GDM1 (cell line): ENCODE results near the gene GNE.
A peak's percentile ranks its signal among the peaks of the same experiment; 100 is the strongest.
"Not testable (repeated sequence)": the region's sequence is repeated elsewhere in the genome, so short reads cannot be mapped to it uniquely, and the experiment has no call there.

Source experiments
- DNase-seq: peaks from one replicate; lab custom pipeline; 2025; lab: John Stamatoyannopoulos, UW

Gene GNE, protein sequence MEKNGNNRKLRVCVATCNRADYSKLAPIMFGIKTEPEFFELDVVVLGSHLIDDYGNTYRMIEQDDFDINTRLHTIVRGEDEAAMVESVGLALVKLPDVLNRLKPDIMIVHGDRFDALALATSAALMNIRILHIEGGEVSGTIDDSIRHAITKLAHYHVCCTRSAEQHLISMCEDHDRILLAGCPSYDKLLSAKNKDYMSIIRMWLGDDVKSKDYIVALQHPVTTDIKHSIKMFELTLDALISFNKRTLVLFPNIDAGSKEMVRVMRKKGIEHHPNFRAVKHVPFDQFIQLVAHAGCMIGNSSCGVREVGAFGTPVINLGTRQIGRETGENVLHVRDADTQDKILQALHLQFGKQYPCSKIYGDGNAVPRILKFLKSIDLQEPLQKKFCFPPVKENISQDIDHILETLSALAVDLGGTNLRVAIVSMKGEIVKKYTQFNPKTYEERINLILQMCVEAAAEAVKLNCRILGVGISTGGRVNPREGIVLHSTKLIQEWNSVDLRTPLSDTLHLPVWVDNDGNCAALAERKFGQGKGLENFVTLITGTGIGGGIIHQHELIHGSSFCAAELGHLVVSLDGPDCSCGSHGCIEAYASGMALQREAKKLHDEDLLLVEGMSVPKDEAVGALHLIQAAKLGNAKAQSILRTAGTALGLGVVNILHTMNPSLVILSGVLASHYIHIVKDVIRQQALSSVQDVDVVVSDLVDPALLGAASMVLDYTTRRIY

DNA sequence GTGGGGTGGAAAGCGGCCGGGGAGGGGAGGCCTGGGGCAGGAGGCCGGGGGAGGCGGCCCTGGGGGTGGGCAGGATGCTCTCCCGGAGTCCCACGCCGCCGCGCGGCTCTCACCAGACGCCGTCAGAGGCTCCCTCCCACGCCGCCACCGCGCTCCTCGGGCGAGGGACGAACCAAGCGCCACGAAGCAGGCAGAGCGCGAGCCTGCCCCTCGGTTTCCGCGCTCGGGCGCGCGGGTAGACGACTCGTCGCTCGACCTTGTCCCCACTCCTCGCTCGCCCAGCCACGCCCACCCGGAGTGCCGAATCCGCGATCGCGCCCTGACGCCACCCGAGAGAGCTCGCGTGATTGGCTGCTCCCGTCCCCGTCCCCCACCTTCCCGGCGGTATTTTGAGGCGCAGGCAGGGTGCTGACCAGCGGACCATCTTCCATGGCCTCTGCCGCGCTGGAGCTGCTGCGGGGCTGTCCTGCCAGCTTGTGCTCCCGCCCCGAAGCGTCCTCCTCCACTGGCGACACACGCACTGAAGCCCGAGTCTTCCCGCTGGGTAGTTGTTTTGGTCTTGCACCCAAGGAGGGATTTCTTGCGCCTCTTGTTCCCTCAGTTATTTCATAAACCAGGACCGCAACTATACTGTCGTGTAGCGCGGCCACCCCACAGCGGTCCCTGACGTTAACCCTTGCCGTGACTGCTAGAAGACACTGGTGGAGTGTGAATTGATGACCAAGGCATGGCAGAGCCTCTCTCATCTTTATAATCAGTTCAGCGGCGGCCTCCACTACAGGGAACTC, at the start of gene GNE:
Gene GNE (minus strand): TSS at position 241 of the 788 bp plus-strand sequence. CDS start 9,093 bp downstream, outside the sequence.
- DNase-seq: peak; percentile 96

DNA sequence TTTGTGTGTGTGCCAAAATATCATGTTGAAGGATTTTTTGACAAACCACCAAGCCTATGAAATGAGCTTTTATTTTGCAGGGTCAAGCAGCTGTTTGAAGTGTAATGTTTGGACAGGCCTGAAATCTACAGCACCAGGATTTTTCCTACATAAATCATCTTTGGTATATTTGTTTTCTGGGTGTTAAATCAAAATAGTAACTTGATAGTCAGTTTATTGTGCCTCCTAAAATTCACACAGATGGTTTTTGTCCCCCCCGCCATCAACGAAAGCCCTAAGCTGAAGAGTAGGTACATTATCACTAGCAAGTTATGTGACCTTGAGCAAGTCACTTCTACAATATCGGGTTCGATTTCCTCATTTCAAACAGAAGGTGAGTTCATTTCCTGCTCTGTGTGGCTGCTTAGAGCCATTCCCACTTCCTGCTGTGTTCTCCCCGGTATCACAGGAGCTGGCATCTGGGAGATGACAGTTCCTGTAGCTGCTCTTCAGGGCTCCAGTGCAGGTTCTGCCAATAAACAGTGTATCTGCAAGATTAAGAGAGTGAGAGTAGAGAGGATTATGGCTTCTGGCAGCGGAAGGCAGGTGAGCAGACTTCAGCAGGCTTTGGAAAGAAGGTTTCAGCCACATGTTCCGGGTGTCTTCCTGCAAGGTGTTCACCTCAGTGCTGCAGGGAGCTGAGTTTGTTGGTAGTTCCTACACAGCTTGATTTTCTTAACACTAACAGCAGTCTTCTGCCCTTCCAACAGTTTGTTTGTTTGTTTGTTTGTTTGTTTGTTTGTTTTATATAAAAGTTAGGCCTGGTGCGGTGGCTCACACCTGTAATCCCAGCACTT, 48.4 kb upstream of the GNE start:
- peak; percentile 6 for DNase-seq

DNA sequence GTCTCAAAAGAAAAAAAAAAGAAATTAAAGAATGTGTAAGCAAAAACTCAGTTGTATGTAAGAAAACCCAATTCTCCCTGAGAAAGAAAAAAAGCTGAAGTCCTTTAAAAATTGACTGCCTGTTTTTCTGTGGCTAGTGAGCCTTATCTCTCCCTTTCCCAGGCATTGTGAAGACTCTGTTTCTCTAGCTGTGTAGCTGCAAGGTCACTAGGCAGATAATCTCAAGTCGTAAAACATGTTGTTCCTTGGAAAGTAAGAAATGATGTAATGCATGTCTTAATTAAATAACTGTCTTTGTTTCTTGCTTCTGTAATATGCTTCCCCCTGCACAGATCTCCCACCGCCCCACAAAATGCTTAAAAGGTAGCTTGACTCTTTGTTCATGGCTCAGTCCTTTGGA, 46.1 kb upstream of the GNE start:
- not testable (repeated sequence) for DNase-seq

DNA sequence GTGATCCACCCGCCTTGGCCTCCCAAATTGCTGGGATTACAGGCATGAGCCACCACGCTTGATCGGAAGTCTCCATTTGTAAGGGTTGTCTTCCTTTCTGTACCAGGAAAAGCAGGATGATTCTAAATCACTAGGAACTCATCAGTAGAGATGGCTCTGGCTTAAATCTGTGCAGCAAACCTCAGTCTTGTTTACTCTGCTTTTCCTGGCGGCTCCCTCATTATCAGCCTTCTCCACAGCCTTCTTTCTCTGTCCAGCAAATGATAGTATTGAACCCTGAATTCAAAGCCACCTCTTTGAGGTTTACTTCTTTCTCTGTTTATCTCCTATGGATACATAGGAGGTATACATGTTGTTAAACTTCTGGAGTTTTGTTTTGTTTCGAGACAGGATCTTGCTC, 43.0 kb upstream of the GNE start:
- no peak for DNase-seq

DNA sequence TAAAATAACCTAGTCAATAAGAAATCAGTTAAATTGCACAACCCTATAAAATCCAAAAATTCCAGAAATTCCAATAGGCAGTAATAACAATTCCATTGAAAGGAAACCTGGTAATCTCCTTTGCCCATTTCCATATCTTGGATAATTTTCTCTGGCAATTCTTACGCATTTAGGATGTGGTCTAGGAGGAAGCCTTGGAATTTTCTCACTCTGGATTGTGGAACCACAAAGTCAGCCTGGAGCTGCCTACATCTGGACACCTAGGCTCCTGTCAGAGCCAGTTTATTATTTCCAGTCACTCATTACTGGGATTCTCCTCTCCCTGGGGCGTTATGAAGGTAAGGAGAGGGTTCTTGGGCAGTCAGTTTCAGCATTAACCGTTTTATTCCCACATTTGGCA, 40.3 kb upstream of the GNE start:
- no peak for DNase-seq

DNA sequence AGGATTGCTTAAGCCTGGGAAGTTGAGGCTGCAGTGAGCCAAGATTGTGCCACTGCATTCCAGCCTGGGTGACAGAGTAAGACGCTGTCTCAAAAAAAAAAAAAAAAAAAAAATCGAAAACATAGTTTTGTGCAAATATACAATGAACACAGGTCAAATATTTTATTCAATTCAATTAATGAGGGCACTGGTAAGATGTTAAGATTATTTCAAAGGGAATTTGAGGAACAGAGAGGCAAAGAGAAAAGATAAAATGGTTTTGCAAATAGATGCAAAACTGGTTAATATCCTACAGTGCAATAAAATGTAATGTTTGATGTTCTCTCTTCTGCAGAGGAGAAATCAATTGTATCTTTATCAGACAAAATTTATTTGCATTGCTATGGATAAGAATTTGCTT, 39.5 kb upstream of the GNE start:
- DNase-seq: no peak

DNA sequence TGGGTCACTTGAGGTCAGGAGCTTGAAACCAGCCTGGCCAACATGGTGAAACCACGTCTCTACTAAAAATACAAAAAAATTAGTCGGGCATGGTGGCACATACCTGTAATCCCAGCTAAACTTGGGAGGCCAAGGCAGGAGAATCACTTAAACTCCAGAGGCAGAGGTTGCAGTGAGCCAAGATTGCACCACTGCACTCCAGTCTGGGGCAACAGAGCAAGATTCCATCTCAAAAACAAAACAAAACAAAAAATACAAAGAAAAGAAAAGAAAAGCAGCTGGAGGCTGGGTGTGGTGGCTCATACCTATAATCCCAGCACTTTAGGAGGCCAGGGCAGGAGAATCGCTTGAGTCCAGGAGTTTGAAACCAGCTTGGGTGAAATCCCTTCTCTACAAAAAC, 36.7 kb upstream of the GNE start:
- DNase-seq: not testable (repeated sequence)

DNA sequence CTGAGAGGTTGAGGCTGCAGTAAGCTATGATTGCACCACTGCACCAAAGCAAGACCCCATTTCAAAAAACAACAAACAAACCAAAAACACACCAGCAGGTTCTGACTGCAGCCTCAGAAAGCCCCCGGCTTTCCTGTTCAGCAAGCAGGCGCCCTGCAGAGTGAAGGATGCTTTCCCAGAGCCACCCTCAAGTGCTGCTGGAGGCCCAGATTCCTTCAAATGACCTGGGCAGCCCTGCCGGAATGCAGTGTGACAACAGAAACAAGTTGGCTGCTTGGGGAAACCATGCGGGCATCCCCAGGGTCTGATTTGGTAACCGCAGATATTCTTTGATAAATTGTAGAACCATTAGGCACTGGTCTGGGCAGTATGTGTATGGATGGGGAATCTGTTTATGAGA, 35.7 kb upstream of the GNE start:
- DNase-seq: no peak

DNA sequence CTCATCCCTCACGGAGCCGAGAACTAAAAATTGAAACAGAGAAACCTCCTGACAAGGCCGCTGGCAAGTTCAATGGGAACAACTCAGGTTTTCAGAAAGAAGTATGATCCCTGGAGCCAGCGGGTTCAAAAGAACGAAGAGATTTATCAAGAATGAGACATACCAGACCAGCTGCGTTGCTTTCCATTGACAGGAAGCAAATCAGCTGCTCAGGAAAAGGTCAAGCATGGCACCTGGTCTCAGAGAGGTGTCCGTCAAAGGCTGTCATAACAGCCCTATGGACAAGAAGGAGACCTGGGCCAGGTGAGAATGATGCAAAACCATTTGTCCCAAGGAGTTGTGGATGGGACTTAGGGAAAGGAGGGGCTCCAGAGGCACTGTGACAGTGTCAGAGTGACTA, 34.9 kb upstream of the GNE start:
- DNase-seq: no peak

DNA sequence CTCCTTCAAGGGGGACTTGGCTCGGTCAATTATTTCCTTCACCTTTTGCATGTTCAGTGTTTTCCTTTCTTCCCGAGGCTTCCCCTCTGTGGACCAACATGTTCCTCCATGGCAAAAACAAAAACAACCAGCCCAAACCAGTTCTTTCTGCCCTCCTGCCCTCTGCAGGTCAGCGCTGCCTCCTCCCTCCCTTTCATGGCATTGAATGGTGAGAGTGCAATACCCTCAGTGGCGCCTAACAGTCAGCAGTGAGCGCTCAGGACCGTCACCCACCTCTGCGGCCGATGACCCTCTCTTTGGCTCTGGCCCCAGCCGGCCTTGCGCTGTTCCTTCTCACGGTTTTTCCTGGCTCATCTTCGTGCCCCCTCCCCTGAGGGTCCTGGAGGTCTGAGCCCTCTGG, 34.4 kb upstream of the GNE start:
- DNase-seq: no peak

DNA sequence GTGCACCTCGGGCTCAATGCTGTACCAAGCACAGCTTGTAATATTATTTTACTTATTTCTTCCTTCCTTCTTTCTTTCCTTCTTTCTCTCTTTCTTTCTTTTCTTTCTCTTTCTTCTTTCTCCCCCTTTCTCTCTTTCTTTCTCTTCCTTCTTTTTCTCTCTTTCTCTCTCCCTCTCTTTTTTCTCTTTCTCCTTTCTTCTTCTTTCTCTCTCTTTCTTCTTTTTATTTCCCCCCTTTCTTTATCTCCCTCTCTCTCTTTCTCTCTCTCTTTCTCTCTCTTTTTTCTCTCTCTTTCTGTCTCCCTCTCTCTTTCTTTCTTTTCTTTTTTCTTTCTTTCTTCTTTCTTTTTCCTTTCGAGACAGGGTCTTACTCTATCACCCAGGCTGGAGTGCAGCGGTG, 32.7 kb upstream of the GNE start:
- no peak for DNase-seq

DNA sequence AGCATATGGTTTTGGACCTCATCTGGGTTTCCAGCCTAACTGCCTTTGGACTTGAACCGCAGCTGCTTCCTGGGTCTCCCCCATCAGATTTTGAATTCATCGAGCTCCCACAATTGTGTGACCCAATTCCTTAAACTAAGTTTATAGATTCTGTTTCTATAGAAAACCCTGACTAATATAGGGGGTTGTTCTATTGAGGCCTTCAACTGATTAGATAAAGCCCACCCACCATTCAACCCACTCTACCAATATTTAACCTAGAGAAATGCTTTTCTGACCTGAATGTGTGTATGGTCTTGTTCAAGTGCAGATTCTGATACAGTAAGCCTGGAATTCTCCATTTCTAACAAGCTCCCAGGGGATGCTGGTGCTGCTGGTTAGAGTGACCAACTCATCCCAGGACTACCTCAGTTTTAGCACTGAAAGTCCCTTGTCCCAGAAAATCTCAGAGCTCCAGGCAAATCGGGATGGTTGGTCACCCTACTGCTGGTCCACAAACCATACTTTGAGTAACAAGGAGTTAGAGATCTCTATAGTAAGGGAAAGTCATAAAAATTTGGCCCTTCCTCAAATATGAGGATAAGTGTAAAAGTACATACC, 31.7 kb upstream of the GNE start:
- DNase-seq: no peak

DNA sequence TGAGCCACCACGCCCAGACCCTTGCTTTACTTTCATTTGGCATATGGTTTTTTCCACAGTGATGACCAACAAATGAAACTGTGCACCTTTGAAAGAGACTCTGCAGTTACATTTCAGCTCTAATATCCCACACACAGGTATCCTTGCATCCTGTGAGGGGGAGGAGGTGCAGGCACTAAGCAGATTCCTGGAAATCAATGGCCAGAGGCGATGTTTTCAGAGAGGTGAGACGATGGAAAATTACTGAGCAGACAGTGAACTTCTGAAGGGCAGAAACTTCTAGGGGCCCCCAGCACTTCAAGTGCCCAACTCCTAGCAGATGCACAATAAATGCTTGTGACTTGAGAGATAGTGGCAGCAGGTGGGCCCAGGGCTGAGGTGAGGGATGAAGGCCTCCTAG, 29.8 kb upstream of the GNE start:
- DNase-seq: no peak

DNA sequence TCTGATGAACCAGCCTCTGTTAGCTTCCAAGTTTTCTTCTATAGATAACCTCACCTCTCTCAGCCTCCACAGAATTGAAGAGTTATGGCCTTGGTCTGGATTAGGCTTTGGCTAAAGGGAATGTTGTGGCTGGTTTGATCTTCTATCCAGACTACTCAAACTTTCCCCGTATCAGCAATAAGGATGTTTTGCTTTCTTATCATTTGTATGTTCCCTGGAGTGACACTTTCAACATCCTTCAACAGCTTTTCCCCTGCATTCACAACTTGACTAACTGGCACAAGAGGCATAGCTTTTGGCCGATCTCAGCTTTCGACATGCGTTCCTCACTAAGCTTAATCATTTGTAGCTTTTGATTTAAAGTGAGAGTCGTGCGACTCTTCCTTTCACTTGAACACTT, 28.1 kb upstream of the GNE start:
- no peak for DNase-seq

DNA sequence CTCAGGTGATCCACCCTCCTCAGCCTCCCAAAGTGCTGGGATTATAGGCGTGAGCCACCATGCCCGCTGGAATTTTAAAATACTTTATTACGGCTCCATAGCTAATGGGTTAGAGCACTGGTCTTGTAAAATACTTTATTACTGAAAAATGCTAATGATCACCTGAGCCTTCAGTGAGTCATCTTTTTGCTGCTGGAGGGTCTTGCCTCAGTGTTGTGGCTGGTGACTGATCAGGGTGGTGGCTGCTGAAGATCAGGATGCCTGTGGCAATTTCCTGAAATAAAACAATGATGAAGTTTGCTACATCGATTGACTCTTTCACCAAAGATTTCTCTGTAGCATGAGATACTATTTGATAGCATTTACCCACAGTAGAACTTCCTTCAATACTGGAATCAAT, 26.0 kb upstream of the GNE start:
- no peak for DNase-seq

DNA sequence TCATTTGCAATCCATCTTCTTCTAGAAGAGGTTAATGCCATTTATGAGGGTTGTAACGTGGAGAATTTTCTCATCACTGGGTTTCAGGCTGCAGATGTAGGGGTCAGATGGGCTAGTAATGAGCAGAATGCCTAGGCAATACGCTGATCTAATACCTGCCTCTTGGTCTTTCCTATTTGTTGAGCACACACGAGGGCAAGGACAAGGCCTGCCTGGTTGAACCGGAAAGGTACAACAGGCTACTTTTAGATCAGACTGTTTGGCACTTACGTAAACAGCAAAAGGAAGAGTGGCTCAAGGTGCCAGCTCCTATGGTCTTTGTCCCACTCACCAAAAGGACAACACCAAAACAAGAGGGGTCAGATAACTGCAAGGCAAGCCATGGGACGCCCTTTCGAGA, 24.0 kb upstream of the GNE start:
- DNase-seq: no peak

DNA sequence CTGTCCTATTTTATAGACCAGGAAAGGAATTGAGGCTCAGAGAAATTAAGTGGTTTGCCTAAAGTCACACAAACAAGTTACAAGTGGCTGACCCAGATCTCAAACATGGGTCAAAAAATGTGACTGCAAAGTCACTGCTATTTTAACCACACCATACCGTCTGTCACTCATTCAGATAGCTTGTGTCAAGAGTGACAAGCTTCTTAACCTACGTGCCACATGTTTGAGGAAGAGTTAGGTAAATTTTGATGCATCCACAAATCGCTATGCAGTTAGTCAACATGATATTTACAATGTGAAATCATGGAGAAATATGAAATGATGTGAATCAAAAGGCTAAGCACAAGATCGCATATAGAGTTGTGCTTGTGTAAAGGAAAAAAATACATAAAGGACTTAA, 22.7 kb upstream of the GNE start:
- no peak for DNase-seq

DNA sequence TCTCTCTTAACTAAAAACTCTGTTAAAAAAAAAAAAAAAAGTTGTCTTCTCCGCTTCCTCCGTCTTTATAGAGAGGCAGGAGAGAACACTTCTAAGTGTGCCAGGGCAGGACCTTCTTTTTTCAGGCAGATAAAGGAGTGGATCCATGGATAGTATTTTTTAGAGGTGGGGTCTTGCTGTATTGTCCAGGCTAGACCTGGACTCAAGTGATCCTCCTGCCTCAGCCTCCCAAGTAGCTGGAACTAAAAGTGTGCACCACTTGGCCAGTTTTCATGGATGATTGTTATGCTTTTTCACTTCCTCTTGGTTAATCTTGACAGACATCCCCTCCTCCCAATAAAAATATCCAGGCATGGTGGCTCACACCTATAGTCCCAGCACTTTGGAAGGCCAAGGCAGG, 20.0 kb upstream of the GNE start:
- no peak for DNase-seq

DNA sequence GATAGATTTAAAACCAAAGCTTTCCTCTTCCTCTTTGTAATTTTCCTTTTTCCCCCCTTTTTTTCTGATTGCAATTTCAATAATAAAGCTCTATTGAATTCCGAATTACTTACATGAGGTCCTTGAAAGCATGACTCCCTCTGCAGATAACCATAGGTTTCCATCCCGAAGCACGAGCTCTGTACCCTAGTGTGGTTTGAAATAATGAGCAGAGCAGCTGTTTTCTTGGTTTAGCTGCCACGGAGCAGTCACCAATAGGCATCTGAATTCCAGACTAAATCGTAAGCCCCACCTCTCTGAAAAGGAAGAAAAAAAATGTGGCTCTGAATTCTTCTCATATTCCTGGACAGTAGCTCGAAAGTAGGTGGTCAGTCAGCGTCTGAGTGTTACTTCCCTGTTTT, 18.5 kb upstream of the GNE start:
- DNase-seq: no peak

DNA sequence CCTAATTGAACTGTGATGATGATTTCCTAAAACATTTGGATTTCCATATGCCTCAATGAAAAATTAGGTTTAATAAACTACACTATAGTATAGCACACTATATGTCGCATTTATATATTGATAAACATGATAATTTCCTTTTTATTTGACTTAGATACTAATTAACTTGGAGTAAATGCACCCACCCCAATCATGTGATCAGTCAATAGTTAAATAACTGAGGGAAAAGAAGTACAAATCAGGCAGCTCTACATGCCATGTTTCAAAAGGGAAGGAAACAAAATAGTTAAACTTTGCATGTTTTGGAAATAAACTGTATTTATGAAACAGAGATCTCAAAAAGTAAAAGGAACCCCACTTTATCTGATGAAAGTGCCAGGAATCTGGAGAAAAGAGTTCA, 18.0 kb upstream of the GNE start:
- DNase-seq: no peak

DNA sequence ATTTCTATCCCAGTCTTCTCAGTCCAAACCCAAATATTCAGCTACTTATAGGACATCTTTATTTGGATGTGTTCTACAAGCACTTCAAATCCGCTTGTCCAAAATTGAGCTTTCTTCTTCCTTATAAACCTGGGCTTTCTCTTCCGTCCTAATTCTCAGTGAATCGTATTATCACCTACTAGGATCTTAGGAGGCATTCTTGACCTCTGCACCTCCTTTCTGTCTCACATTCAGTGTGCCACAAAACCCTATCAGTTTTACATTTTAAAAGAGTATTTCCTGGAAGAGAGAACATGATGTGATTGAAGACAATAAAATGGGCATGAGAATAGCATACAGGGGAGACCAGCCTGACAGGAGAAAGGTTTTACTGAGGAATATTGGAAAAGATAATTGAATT, 16.8 kb upstream of the GNE start:
- DNase-seq: no peak

DNA sequence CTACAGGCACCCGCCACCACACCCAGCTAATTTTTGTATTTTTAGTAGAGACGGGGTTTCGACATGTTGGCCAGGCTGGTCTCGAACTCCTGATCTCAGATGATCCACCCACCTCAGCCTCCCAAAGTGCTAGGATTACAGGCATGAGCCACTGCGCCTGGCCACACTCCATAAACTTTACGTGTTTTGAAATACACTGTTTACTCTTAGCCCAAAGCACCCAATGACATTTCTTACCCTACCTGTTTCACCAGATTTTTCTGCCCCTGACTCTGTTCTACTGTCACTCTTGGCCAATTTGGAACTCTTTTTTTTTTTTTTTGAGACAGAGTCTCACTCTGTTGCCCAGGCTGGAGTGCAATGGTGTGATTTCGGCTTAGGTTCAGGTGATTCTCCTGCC, 15.1 kb upstream of the GNE start:
- DNase-seq: not testable (repeated sequence)
